ENCODE data around the gene PUS1.

- no peak for TF ChIP-seq POLR2A (IDR thresholded peaks at IDR 0.05)
- TF ChIP-seq, protein P1, sequence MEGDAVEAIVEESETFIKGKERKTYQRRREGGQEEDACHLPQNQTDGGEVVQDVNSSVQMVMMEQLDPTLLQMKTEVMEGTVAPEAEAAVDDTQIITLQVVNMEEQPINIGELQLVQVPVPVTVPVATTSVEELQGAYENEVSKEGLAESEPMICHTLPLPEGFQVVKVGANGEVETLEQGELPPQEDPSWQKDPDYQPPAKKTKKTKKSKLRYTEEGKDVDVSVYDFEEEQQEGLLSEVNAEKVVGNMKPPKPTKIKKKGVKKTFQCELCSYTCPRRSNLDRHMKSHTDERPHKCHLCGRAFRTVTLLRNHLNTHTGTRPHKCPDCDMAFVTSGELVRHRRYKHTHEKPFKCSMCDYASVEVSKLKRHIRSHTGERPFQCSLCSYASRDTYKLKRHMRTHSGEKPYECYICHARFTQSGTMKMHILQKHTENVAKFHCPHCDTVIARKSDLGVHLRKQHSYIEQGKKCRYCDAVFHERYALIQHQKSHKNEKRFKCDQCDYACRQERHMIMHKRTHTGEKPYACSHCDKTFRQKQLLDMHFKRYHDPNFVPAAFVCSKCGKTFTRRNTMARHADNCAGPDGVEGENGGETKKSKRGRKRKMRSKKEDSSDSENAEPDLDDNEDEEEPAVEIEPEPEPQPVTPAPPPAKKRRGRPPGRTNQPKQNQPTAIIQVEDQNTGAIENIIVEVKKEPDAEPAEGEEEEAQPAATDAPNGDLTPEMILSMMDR (IDR thresholded peaks at IDR 0.05) = no peak
Measured at GRCh38 chr12:131897875-131898274, 31.2 kb upstream of the PUS1 start.
